ENCODE results near the gene NHSL1. TPM values are rescaled to one million over a fixed set of nuclear protein-coding genes. Genes with fewer than 3 reads are reported as not detected.

NHSL1 gene
- total RNA-seq, 1 donor from 2014 or later: 33.5 TPM

DNA sequence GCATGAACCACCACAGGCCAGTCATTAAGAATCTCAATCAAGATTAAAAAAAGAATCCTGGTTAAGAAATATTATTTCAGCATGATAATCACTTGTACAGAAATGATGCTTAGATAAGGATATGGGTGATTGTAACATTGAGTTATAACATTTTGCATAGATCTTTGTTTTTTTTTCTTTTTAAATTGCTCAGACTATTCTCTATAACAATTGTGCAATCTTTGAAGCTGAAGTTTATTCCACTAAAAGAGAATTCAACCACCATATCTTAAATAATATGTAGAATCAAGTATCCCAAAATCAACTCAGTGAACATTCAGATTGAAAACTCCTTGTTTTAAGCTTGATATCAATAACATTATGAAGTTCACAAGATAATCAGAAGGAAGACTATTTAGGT lies 122.3 kb downstream of the NHSL1 start:
- no peak overlapping the region for H3K4me3 ChIP-seq (ENCODE audit: insufficient read depth, low read depth, low read length)
- no peak overlapping the region for H3K4me2 ChIP-seq (ENCODE audit: low read length)
- no peak overlapping the region for H2AFZ ChIP-seq (ENCODE audit: low read depth, low read length)
- Mint-ChIP-seq H3K4me3 (ENCODE audit: unreplicated experiment) (no peak overlapping the region), H3K27me3 (ENCODE audit: low read depth, unreplicated experiment) (peaks cover 6% of the 10 kb centered on the region), H3K27ac (ENCODE audit: unreplicated experiment) (no peak overlapping the region), H3K4me1 (ENCODE audit: low read depth, unreplicated experiment) (no peaks in the 10 kb centered on the region), H3K9me3 (ENCODE audit: unreplicated experiment) (no peaks in the 10 kb centered on the region), H3K36me3 (ENCODE audit: low read depth, unreplicated experiment) (no peaks in the 10 kb centered on the region)
- DNase-seq (ENCODE audit: low read depth) (no peak), FAIRE-seq (no peak)
- H3K79me2 ChIP-seq (ENCODE audit: insufficient read depth, low read length): no peaks in the 10 kb centered on the region
- H3K4me1 ChIP-seq (ENCODE audit: insufficient read depth, low read length): no peaks in the 10 kb centered on the region
- no peaks in the 10 kb centered on the region for H4K20me1 ChIP-seq (ENCODE audit: insufficient read depth, low read length)
- no peak for TF ChIP-seq EZH2 (IDR thresholded peaks at IDR 0.05; ENCODE audit: insufficient read depth, low read length)
- TF ChIP-seq, protein P1, sequence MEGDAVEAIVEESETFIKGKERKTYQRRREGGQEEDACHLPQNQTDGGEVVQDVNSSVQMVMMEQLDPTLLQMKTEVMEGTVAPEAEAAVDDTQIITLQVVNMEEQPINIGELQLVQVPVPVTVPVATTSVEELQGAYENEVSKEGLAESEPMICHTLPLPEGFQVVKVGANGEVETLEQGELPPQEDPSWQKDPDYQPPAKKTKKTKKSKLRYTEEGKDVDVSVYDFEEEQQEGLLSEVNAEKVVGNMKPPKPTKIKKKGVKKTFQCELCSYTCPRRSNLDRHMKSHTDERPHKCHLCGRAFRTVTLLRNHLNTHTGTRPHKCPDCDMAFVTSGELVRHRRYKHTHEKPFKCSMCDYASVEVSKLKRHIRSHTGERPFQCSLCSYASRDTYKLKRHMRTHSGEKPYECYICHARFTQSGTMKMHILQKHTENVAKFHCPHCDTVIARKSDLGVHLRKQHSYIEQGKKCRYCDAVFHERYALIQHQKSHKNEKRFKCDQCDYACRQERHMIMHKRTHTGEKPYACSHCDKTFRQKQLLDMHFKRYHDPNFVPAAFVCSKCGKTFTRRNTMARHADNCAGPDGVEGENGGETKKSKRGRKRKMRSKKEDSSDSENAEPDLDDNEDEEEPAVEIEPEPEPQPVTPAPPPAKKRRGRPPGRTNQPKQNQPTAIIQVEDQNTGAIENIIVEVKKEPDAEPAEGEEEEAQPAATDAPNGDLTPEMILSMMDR (IDR thresholded peaks at IDR 0.05; ENCODE audit: insufficient read depth, low read depth, low read length): no peak
- no peaks in the 10 kb centered on the region for H3K27me3 ChIP-seq (ENCODE audit: insufficient read depth, low read length)
- no peak overlapping the region for H3K27ac ChIP-seq (ENCODE audit: low read depth, low read length)
- no peaks in the 10 kb centered on the region for H3K36me3 ChIP-seq (ENCODE audit: insufficient read depth, low read length)
- H3K9me3 ChIP-seq (ENCODE audit: insufficient read depth, low read depth, low read length): no peaks in the 10 kb centered on the region
- no peak overlapping the region for H3K9ac ChIP-seq (ENCODE audit: low read length)

DNA sequence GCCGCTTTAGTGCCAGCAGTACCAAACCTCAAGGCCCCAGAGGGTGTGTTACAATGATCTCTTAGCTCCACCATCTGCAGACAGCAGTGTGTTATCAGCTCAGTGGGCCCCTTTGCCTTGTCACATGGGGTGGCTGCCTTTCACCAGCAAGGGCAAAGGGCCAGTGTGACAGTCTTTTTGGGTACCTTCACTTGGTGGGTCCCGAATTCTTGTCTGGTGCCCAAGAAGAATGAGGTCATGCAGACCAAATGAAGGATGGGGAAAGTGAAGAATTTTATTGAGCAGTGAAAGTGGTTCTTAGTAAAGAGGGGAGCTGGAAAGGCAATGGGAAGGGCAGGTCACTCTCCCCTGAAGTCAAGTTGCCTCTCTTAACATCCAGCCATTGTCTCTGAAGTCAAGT lies 124.5 kb downstream of the NHSL1 start:
- no peak overlapping the region for H3K4me2 ChIP-seq (ENCODE audit: low read length)
- H3K9ac ChIP-seq (ENCODE audit: low read length): no peak overlapping the region
- no peaks in the 10 kb centered on the region for H3K9me3 ChIP-seq (ENCODE audit: insufficient read depth, low read depth, low read length)
- H3K79me2 ChIP-seq (ENCODE audit: insufficient read depth, low read length): no peaks in the 10 kb centered on the region
- H4K20me1 ChIP-seq (ENCODE audit: insufficient read depth, low read length): no peaks in the 10 kb centered on the region
- no peaks in the 10 kb centered on the region for H3K36me3 ChIP-seq (ENCODE audit: insufficient read depth, low read length)
- no peak for FAIRE-seq
- Mint-ChIP-seq H3K4me3 (ENCODE audit: unreplicated experiment) (no peak overlapping the region), H3K36me3 (ENCODE audit: low read depth, unreplicated experiment) (no peaks in the 10 kb centered on the region), H3K9me3 (ENCODE audit: unreplicated experiment) (peaks cover 2% of the 10 kb centered on the region), H3K4me1 (ENCODE audit: low read depth, unreplicated experiment) (peaks cover 4% of the 10 kb centered on the region), H3K27ac (ENCODE audit: unreplicated experiment) (no peak overlapping the region), H3K27me3 (ENCODE audit: low read depth, unreplicated experiment) (peaks cover 6% of the 10 kb centered on the region)
- H2AFZ ChIP-seq (ENCODE audit: low read depth, low read length): no peak overlapping the region
- no peak for DNase-seq (ENCODE audit: low read depth)
- no peaks in the 10 kb centered on the region for H3K27me3 ChIP-seq (ENCODE audit: insufficient read depth, low read length)
- H3K27ac ChIP-seq (ENCODE audit: low read depth, low read length): no peak overlapping the region
- peaks cover 4% of the 10 kb centered on the region for H3K4me1 ChIP-seq (ENCODE audit: insufficient read depth, low read length)
- H3K4me3 ChIP-seq (ENCODE audit: insufficient read depth, low read depth, low read length): no peak overlapping the region
- no peak for TF ChIP-seq EZH2 (IDR thresholded peaks at IDR 0.05; ENCODE audit: insufficient read depth, low read length)
- TF ChIP-seq, protein P1 (IDR thresholded peaks at IDR 0.05; ENCODE audit: insufficient read depth, low read depth, low read length): no peak

DNA sequence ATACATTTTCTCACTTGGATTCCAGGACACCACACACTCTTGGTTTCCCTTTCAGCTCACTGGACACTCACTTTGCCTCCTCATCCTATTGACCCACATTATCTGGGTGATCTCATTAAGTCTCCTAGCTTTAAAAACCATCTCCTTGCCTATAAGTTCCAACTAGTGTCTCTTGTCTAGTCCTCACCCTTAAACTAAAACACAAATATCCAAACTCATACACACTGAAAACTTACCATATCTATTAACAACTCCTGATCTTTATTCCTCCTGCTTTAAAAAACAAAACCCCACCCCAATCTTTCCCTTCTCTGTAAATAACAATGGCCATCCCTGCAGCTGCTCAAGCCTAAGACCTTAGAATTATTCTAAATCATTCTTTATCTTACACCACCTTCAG lies 125.1 kb downstream of the NHSL1 start:
- H3K27me3 ChIP-seq (ENCODE audit: insufficient read depth, low read length): no peaks in the 10 kb centered on the region
- peaks cover 2% of the 10 kb centered on the region for H3K9me3 Mint-ChIP-seq (ENCODE audit: unreplicated experiment)
- no peaks in the 10 kb centered on the region for H3K36me3 Mint-ChIP-seq (ENCODE audit: low read depth, unreplicated experiment)
- H3K4me1 ChIP-seq (ENCODE audit: insufficient read depth, low read length): peaks cover 4% of the 10 kb centered on the region
- H3K4me3 Mint-ChIP-seq (ENCODE audit: unreplicated experiment): no peak overlapping the region
- no peak overlapping the region for H3K9ac ChIP-seq (ENCODE audit: low read length)
- H3K27ac Mint-ChIP-seq (ENCODE audit: unreplicated experiment): no peak overlapping the region
- H3K27me3 Mint-ChIP-seq (ENCODE audit: low read depth, unreplicated experiment): peaks cover 6% of the 10 kb centered on the region
- no peak overlapping the region for H3K4me2 ChIP-seq (ENCODE audit: low read length)
- H3K9me3 ChIP-seq (ENCODE audit: insufficient read depth, low read depth, low read length): no peaks in the 10 kb centered on the region
- no peaks in the 10 kb centered on the region for H3K36me3 ChIP-seq (ENCODE audit: insufficient read depth, low read length)
- H4K20me1 ChIP-seq (ENCODE audit: insufficient read depth, low read length): no peaks in the 10 kb centered on the region
- peaks cover 4% of the 10 kb centered on the region for H3K4me1 Mint-ChIP-seq (ENCODE audit: low read depth, unreplicated experiment)
- DNase-seq (ENCODE audit: low read depth): no peak
- TF ChIP-seq EZH2 (IDR thresholded peaks at IDR 0.05; ENCODE audit: insufficient read depth, low read length): no peak
- TF ChIP-seq, protein P1 (IDR thresholded peaks at IDR 0.05; ENCODE audit: insufficient read depth, low read depth, low read length): no peak
- H2AFZ ChIP-seq (ENCODE audit: low read depth, low read length): no peak overlapping the region
- H3K79me2 ChIP-seq (ENCODE audit: insufficient read depth, low read length): no peaks in the 10 kb centered on the region
- no peak overlapping the region for H3K27ac ChIP-seq (ENCODE audit: low read depth, low read length)
- H3K4me3 ChIP-seq (ENCODE audit: insufficient read depth, low read depth, low read length): no peak overlapping the region
- no peak for FAIRE-seq

Data from astrocyte (in vitro differentiated cells and primary cell).